SK-N-SH (cell line): ENCODE data around the gene MAP3K8.

ENCODE experiments used
- FOXJ3 ChIP-seq: sonication (generic); formaldehyde crosslinking; IDR thresholded peaks from 2 replicates; pipeline ENCODE4 v1.5.1; 2020; ENCODE audit warnings: mild to moderate bottlenecking, missing genetic modification reagents
- NRF1 ChIP-seq: IDR thresholded peaks from 2 replicates; pipeline ENCODE4 v1.6.1; 2012; ENCODE audit warnings: low read depth, mild to moderate bottlenecking, low read length
- POLR2AphosphoS5 ChIP-seq: IDR thresholded peaks from 2 replicates; pipeline ENCODE4 v1.6.1; 2012; ENCODE audit warnings: low read depth, low read length
- RAD21 ChIP-seq: IDR thresholded peaks from 2 replicates; pipeline ENCODE4 v1.6.1; 2012; ENCODE audit warnings: mild to moderate bottlenecking, low read length
- TF ChIP-seq, protein P1 (sequence below): fragments of 200-600 bp; sonication (generic); IDR thresholded peaks from 2 replicates; pipeline ENCODE4 v1.6.1; 2017; ENCODE audit warnings: antibody characterized with exemption, mild to moderate bottlenecking, moderate library complexity
- TF ChIP-seq, protein P2 (sequence below): IDR thresholded peaks from 2 replicates; pipeline ENCODE4 v1.6.1; 2012; ENCODE audit warnings: mild to moderate bottlenecking, low read depth, low read length, moderate library complexity

DNA sequence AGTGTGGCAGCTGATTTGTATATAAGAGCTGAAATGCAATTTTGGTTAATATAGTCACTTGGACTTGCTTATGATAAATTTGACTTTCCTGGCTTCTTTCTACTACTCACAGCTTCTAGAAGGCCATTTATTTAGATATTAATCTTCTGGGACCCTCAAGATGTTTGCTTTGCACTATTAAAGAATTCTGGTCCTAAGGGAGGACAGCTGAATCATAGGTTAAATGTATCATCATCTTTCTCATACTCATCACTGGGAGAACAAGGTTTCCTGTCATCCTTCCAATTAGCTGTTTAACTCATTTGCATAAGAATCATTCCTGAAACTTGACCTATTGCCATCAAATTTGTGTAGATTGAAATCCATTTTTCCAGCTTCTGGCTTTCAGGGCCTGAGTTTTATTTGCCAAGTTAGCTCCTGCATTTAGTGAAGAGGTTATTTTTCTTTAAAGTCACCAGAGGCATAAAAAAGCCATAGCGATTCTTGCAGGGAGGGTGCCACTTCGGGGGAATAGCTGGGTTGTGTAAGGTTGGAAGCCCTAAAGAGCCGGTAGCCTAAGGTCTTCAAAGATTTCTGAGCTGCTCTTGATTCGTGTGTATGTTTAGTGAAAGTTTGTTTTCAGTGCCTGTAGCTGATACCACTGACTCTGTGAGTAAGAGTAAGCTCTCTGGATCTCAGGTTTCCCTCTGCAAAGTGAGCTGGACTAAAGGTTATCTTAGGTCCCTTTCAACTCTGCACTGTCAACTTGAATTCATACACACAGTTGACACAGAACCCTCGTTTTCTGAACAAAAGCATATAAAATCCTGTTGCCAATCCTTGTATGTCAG is 4.3 kb downstream of the MAP3K8 start:
- TF ChIP-seq, protein P1, sequence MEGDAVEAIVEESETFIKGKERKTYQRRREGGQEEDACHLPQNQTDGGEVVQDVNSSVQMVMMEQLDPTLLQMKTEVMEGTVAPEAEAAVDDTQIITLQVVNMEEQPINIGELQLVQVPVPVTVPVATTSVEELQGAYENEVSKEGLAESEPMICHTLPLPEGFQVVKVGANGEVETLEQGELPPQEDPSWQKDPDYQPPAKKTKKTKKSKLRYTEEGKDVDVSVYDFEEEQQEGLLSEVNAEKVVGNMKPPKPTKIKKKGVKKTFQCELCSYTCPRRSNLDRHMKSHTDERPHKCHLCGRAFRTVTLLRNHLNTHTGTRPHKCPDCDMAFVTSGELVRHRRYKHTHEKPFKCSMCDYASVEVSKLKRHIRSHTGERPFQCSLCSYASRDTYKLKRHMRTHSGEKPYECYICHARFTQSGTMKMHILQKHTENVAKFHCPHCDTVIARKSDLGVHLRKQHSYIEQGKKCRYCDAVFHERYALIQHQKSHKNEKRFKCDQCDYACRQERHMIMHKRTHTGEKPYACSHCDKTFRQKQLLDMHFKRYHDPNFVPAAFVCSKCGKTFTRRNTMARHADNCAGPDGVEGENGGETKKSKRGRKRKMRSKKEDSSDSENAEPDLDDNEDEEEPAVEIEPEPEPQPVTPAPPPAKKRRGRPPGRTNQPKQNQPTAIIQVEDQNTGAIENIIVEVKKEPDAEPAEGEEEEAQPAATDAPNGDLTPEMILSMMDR, result no peak
- TF ChIP-seq POLR2AphosphoS5 (no peak), FOXJ3 (CRISPR knock-in tag) (no peak), RAD21 (no peak), NRF1 (no peak)
- TF ChIP-seq, protein P2, sequence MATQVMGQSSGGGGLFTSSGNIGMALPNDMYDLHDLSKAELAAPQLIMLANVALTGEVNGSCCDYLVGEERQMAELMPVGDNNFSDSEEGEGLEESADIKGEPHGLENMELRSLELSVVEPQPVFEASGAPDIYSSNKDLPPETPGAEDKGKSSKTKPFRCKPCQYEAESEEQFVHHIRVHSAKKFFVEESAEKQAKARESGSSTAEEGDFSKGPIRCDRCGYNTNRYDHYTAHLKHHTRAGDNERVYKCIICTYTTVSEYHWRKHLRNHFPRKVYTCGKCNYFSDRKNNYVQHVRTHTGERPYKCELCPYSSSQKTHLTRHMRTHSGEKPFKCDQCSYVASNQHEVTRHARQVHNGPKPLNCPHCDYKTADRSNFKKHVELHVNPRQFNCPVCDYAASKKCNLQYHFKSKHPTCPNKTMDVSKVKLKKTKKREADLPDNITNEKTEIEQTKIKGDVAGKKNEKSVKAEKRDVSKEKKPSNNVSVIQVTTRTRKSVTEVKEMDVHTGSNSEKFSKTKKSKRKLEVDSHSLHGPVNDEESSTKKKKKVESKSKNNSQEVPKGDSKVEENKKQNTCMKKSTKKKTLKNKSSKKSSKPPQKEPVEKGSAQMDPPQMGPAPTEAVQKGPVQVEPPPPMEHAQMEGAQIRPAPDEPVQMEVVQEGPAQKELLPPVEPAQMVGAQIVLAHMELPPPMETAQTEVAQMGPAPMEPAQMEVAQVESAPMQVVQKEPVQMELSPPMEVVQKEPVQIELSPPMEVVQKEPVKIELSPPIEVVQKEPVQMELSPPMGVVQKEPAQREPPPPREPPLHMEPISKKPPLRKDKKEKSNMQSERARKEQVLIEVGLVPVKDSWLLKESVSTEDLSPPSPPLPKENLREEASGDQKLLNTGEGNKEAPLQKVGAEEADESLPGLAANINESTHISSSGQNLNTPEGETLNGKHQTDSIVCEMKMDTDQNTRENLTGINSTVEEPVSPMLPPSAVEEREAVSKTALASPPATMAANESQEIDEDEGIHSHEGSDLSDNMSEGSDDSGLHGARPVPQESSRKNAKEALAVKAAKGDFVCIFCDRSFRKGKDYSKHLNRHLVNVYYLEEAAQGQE, result no peak
